HUES64 (cell line): ENCODE data around the gene BEST1.

Experiments
- H3K27ac ChIP-seq: 2 replicates; pipeline ENCODE4 v1.7.0; 2013; ENCODE audit warnings: low read depth, low read length, inconsistent platforms
- H3K27me3 ChIP-seq: 2 replicates; pipeline ENCODE4 v1.6.1; 2013; ENCODE audit warnings: mild to moderate bottlenecking, low read length; ENCODE audit not compliant: insufficient read depth
- H3K36me3 ChIP-seq: 2 replicates; pipeline ENCODE4 v1.6.1; 2013; ENCODE audit warnings: mild to moderate bottlenecking, low read length; ENCODE audit not compliant: insufficient read depth
- H3K4me1 ChIP-seq: 2 replicates; pipeline ENCODE4 v1.6.1; 2013; ENCODE audit warnings: mild to moderate bottlenecking, low read length, moderate library complexity; ENCODE audit not compliant: insufficient read depth
- H3K4me3 ChIP-seq: 2 replicates; pipeline ENCODE4 v1.5.1; 2013; ENCODE audit warnings: mild to moderate bottlenecking, low read length, moderate library complexity
- H3K9ac ChIP-seq: 2 replicates; pipeline ENCODE4 v1.6.1; 2013; ENCODE audit warnings: mild to moderate bottlenecking, low read depth, low read length
- H3K9me3 ChIP-seq: 2 replicates; pipeline ENCODE4 v1.6.1; 2013; ENCODE audit warnings: low read depth, low read length; ENCODE audit not compliant: insufficient read depth
- WGBS: fragments of 150-250, 120-280 bp; methylation state at CpG from one replicate; pipeline ENCODE4 v1.1.7; 2013; ENCODE audit warnings: missing lambda C conversion rate; 5-methylcytosine and 5-hydroxymethylcytosine counted together

Gene BEST1

GRCh38 chr11:61967924-61968757 is 18.0 kb downstream of the BEST1 start:
- H3K27ac ChIP-seq: peak overlapping the region; percentile 94
- H3K4me3 ChIP-seq: peak overlapping the region; percentile 100
- H3K27me3 ChIP-seq: no peaks in the 10 kb centered on the region
- H3K9me3 ChIP-seq: no peaks in the 10 kb centered on the region
- peaks cover 33% of the 10 kb centered on the region for H3K36me3 ChIP-seq
- H3K4me1 ChIP-seq: peaks cover 27% of the 10 kb centered on the region
- H3K9ac ChIP-seq: peak overlapping the region; percentile 97
- 20% methylated on average over 53 of the region's 53 CpGs for WGBS

GRCh38 chr11:61968758-61969390 is 18.7 kb downstream of the BEST1 start:
- Histone ChIP-seq H3K27me3 (no peaks in the 10 kb centered on the region), H3K4me1 (peaks cover 28% of the 10 kb centered on the region), H3K9ac (peak overlapping the region; percentile 97), H3K4me3 (peak overlapping the region; percentile 100), H3K9me3 (no peaks in the 10 kb centered on the region), H3K36me3 (peaks cover 26% of the 10 kb centered on the region), H3K27ac (peak overlapping the region; percentile 94; the same call in 1 of the 2 replicates)
- WGBS: 90% methylated on average over 16 of the region's 16 CpGs

GRCh38 chr11:61969391-61969758 is 19.2 kb downstream of the BEST1 start:
- Histone ChIP-seq H3K27ac (no peak overlapping the region), H3K9ac (no peak overlapping the region), H3K36me3 (peaks cover 21% of the 10 kb centered on the region), H3K27me3 (no peaks in the 10 kb centered on the region), H3K4me3 (no peak overlapping the region), H3K9me3 (no peaks in the 10 kb centered on the region), H3K4me1 (peaks cover 28% of the 10 kb centered on the region)
- 90% methylated on average over 7 of the region's 7 CpGs for WGBS

GRCh38 chr11:61969838-61970662 is 19.9 kb downstream of the BEST1 start:
- WGBS: 96% methylated on average over 2 of the region's 2 CpGs
- H3K4me1 ChIP-seq: peaks cover 28% of the 10 kb centered on the region
- H3K27me3 ChIP-seq: no peaks in the 10 kb centered on the region
- H3K27ac ChIP-seq: no peak overlapping the region
- H3K9ac ChIP-seq: no peak overlapping the region
- H3K4me3 ChIP-seq: no peak overlapping the region
- H3K9me3 ChIP-seq: no peaks in the 10 kb centered on the region
- peaks cover 14% of the 10 kb centered on the region for H3K36me3 ChIP-seq

- H3K36me3 ChIP-seq: peaks cover 2% of the 10 kb centered on the region; the same call in 1 of the 2 replicates
- H3K27me3 ChIP-seq: no peaks in the 10 kb centered on the region
- H3K9ac ChIP-seq: peak overlapping the region; percentile 48
- peaks cover 28% of the 10 kb centered on the region for H3K4me1 ChIP-seq
- WGBS: 47% methylated on average over 16 of the region's 16 CpGs
- peak overlapping the region; percentile 72 for H3K27ac ChIP-seq
- H3K4me3 ChIP-seq: no peak overlapping the region
- no peaks in the 10 kb centered on the region for H3K9me3 ChIP-seq
Measured at GRCh38 chr11:61971248-61972111, 21.3 kb downstream of the BEST1 start.

- H3K9me3 ChIP-seq: no peaks in the 10 kb centered on the region
- no peaks in the 10 kb centered on the region for H3K36me3 ChIP-seq
- no peaks in the 10 kb centered on the region for H3K27me3 ChIP-seq
- 49% methylated on average over 4 of the region's 7 CpGs for WGBS
- H3K4me1 ChIP-seq: peaks cover 28% of the 10 kb centered on the region
- peak overlapping the region; percentile 80 for H3K27ac ChIP-seq
- H3K9ac ChIP-seq: peak overlapping the region; percentile 70
- H3K4me3 ChIP-seq: no peak overlapping the region
Measured at GRCh38 chr11:61972112-61972671, 22.0 kb downstream of the BEST1 start.

- Histone ChIP-seq H3K9ac (peak overlapping the region; percentile 70), H3K27me3 (no peaks in the 10 kb centered on the region), H3K4me1 (peaks cover 28% of the 10 kb centered on the region), H3K9me3 (no peaks in the 10 kb centered on the region), H3K36me3 (no peaks in the 10 kb centered on the region), H3K4me3 (no peak overlapping the region), H3K27ac (peak overlapping the region; percentile 80)
- 86% methylated on average over 11 of the region's 11 CpGs for WGBS
Measured at GRCh38 chr11:61972672-61973475, 22.7 kb downstream of the BEST1 start.

GRCh38 chr11:61973476-61974162 is 23.5 kb downstream of the BEST1 start:
- WGBS: 85% methylated on average over 10 of the region's 10 CpGs
- Histone ChIP-seq H3K9ac (no peak overlapping the region), H3K27ac (no peak overlapping the region), H3K27me3 (no peaks in the 10 kb centered on the region), H3K36me3 (no peaks in the 10 kb centered on the region), H3K4me1 (peaks cover 24% of the 10 kb centered on the region), H3K9me3 (no peaks in the 10 kb centered on the region), H3K4me3 (no peak overlapping the region)

- H3K27ac ChIP-seq: no peak overlapping the region
- no peak overlapping the region for H3K9ac ChIP-seq
- no peak overlapping the region for H3K4me3 ChIP-seq
- no peaks in the 10 kb centered on the region for H3K9me3 ChIP-seq
- 83% methylated on average over 14 of the region's 14 CpGs for WGBS
- H3K4me1 ChIP-seq: peaks cover 20% of the 10 kb centered on the region
- no peaks in the 10 kb centered on the region for H3K36me3 ChIP-seq
- H3K27me3 ChIP-seq: no peaks in the 10 kb centered on the region
Measured at GRCh38 chr11:61974766-61975631, 24.8 kb downstream of the BEST1 start.
